ENCODE data around the gene LATS1.

LATS1 gene

GRCh38 chr6:149648148-149649145 lies 69.5 kb downstream of the LATS1 start, which contains the start of gene KATNA1:
KATNA1 (minus strand) TSS chr6:149648714; CDS start chr6:149638547, 10,167 bp downstream.
- peak; percentile 93 for DNase-seq

DNA sequence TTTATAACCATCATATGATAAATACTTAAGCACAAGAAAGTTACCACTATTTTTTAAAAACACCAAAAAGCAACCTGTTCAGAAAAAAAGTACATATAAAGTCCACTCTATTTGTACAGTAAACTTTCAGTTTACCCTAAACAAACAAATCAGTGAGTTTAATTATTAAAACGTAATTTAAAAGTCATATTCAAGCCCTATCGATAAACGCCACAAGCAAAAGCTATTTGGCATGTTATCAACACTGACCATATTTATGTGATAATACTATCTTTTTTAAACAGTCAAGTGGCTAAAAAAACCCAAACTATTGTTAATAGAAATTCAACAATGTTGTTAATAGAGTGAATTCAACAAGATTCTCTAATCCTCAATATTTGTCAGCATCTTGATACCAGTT lies 71.3 kb downstream of the LATS1 start:
- DNase-seq: no peak

GRCh38 chr6:149642829-149643580 lies 74.9 kb downstream of the LATS1 start:
- DNase-seq: no peak

GRCh38 chr6:149636124-149636523 lies 81.8 kb downstream of the LATS1 start:
- no peak for DNase-seq

- DNase-seq: no peak
Measured at GRCh38 chr6:149634315-149634714, 83.6 kb downstream of the LATS1 start.

GRCh38 chr6:149628875-149629510 lies 88.9 kb downstream of the LATS1 start:
- no peak for DNase-seq

DNA sequence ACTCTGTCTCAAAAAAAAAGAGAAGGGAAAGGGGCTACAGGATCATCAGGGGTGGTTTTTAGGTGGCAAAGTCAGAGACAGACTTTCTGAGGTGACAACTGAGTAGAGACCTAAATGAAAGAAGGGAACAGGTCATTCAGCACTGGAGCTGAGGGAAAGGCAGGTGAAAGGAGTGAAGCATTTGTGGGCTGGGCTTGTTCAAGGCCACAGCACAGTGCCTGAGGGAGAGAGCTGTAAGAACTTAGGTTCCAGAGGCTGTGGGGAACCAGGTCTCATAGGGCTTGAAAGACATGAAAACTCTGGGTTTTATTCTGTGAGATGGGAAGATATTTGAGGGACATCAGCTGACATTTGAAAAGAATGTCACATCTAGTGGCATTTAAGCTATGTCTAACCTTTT lies 90.2 kb downstream of the LATS1 start:
- no peak for DNase-seq

- no peak for DNase-seq
Measured at GRCh38 chr6:149615805-149616204, 102.1 kb downstream of the LATS1 start.

- no peak for DNase-seq
Measured at GRCh38 chr6:149614337-149614736, 103.6 kb downstream of the LATS1 start.

DNA sequence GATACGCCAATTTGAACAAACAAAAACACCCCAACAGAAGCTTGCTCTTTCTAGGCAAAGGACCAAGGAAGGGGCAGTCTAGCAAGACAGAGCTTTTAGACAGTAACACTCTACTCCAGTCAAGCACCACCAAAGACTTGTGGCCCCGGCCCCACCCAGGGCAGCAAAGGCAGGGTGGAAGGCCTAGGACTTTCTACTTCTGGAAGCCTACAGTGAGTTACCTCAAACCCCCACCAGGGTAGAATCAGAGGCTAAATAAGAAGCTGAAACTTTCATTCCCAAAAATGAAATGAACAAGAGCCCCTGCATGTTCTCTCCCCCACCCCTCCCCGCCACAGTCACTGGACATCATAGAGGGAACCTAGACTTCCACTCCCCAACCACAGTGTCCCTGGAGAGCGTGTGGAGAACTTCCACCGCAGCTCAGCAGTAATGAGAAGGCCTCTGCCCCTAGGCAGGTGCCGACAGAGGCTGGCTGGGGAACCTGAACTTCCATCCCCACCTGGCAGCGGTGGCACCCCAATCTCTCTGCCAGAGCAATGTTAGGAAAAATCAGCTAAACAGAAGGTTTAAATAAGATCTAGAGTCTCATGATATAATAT lies 109.4 kb downstream of the LATS1 start:
- DNase-seq: no peak
